Hepatocyte (in vitro differentiated cells): ENCODE results near the gene RRP15. TPM values are rescaled to one million over a fixed set of nuclear protein-coding genes. Genes with fewer than 3 reads are reported as not detected.

ENCODE experiments used
- DNase-seq: peaks from one replicate; pipeline ENCODE4 v3.0.0-alpha.2; 2016; ENCODE audit warnings: low spot score
- H2AFZ ChIP-seq: fragments of 200-600 bp; sonication (generic); 2 replicates; pipeline ENCODE4 v1.6.0; 2016; ENCODE audit warnings: antibody characterized with exemption, mild to moderate bottlenecking
- H3K27ac ChIP-seq: fragments of 200-600 bp; sonication (generic); 2 replicates; pipeline ENCODE4 v1.5.1; 2016; ENCODE audit warnings: mild to moderate bottlenecking
- H3K27me3 ChIP-seq: fragments of 200-600 bp; sonication (generic); 2 replicates; pipeline ENCODE4 v1.6.1; 2016
- H3K36me3 ChIP-seq: fragments of 200-600 bp; sonication (generic); replicated peaks from 2 replicates; pipeline ENCODE4 v1.5.1; 2016; ENCODE audit warnings: low read depth; ENCODE audit not compliant: insufficient read depth
- H3K4me1 ChIP-seq: fragments of 200-600 bp; sonication (generic); 2 replicates; pipeline ENCODE4 v1.5.1; 2016; ENCODE audit warnings: mild to moderate bottlenecking, moderate library complexity; ENCODE audit not compliant: insufficient read depth
- H3K4me2 ChIP-seq: fragments of 200-600 bp; sonication (generic); 2 replicates; pipeline ENCODE4 v1.6.0; 2016
- H3K4me3 ChIP-seq: fragments of 200-600 bp; sonication (generic); 2 replicates; pipeline ENCODE4 v1.5.1; 2016; ENCODE audit warnings: mild to moderate bottlenecking
- H3K79me2 ChIP-seq: fragments of 200-600 bp; sonication (generic); 2 replicates; pipeline ENCODE4 v1.6.0; 2017; ENCODE audit warnings: mild to moderate bottlenecking
- H3K9me2 ChIP-seq: fragments of 200-600 bp; sonication (generic); replicated peaks from 2 replicates; pipeline ENCODE4 v1.6.0; 2017; ENCODE audit warnings: mild to moderate bottlenecking; ENCODE audit not compliant: insufficient read depth
- H3K9me3 ChIP-seq: fragments of 200-600 bp; sonication (generic); 2 replicates; pipeline ENCODE4 v1.5.1; 2016; ENCODE audit warnings: low read depth, mild to moderate bottlenecking
- H4K20me1 ChIP-seq: fragments of 200-600 bp; sonication (generic); 2 replicates; pipeline ENCODE4 v1.6.0; 2016; ENCODE audit warnings: mild to moderate bottlenecking; ENCODE audit not compliant: insufficient read depth, poor library complexity, severe bottlenecking
- CTCF ChIP-seq: fragments of 200-600 bp; sonication (generic); IDR thresholded peaks from 2 replicates; pipeline ENCODE4 v1.5.1; 2016; ENCODE audit warnings: antibody characterized with exemption, mild to moderate bottlenecking; ENCODE audit not compliant: poor library complexity
- EZH2 ChIP-seq: fragments of 200-600 bp; sonication (generic); IDR thresholded peaks from 2 replicates; pipeline ENCODE4 v1.6.1; 2016; ENCODE audit warnings: antibody characterized with exemption, mild to moderate bottlenecking, borderline replicate concordance
- EZH2phosphoT487 ChIP-seq: fragments of 200-600 bp; sonication (generic); IDR thresholded peaks from one replicate; pipeline ENCODE4 v1.6.1; 2018; ENCODE audit warnings: antibody characterized with exemption, mild to moderate bottlenecking, low read depth, moderate library complexity; ENCODE audit not compliant: unreplicated experiment, severe bottlenecking
- WGBS: methylation state at CpG from one replicate; pipeline ENCODE4 v1.1.6; 2016; ENCODE audit warnings: low lambda C conversion rate; ENCODE audit errors: missing lambda C conversion rate; 5-methylcytosine and 5-hydroxymethylcytosine counted together
- polyA plus RNA-seq: library from polyadenylated mRNA; unstranded; fragments of >200 nt; fragmentation: Nextera tagmentation; extraction: Ambion mirVana; gene quantifications from 2 replicates; pipeline ENCODE4 v1.2.1, GENCODE V29; 2016
- total RNA-seq: library from RNA; depleted of rRNA; stranded (reverse); fragments of >200 nt; gene quantifications from 2 replicates; pipeline ENCODE4 v1.2.3, GENCODE V29; 2014

The RRP15 gene
- total and polyA plus RNA-seq, 2 experiments from 2014 or later, result 6.7 to 9.0 TPM

DNA sequence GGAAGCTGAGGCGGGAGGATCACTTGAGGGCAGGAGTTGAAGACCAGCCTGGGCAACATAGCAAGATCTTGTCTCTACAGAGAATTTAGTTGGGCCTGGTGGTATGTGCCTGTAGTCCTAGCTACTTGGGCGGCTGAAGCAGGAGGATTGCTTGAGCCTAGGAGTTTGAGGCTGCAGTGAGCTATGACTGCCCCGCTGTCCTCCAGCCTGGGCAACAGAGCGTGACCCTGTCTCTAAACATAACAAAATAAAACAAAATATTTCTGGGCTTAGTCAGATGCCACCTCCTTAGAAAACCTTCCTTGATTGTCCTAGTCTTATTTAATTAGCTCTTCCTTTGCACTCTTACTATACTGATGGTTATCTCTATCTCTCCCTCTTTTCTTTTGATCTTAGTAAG lies 68.6 kb downstream of the RRP15 start:
- Histone ChIP-seq H3K4me3 (no peak overlapping the region), H3K4me2 (no peak overlapping the region), H3K9me3 (no peaks in the 10 kb centered on the region), H3K9me2 (no peaks in the 10 kb centered on the region), H3K27ac (no peak overlapping the region), H2AFZ (no peak overlapping the region), H4K20me1 (no peaks in the 10 kb centered on the region), H3K36me3 (no peaks in the 10 kb centered on the region), H3K4me1 (peaks cover 4% of the 10 kb centered on the region), H3K79me2 (peaks cover 76% of the 10 kb centered on the region), H3K27me3 (no peaks in the 10 kb centered on the region)
- DNase-seq, result no peak
- no peak for TF ChIP-seq CTCF
- no peak for TF ChIP-seq EZH2phosphoT487
- TF ChIP-seq EZH2, result no peak
- WGBS, result 94% methylated on average over 4 of the region's 4 CpGs

- WGBS, result 59% methylated on average over 4 of the region's 4 CpGs
- Histone ChIP-seq H3K27me3 (no peaks in the 10 kb centered on the region), H3K9me3 (no peaks in the 10 kb centered on the region), H3K9me2 (no peaks in the 10 kb centered on the region), H3K79me2 (peaks cover 70% of the 10 kb centered on the region), H3K4me2 (no peak overlapping the region), H3K27ac (no peak overlapping the region), H3K4me3 (no peak overlapping the region), H4K20me1 (no peaks in the 10 kb centered on the region), H2AFZ (no peak overlapping the region), H3K4me1 (peaks cover 4% of the 10 kb centered on the region), H3K36me3 (no peaks in the 10 kb centered on the region)
- no peak for DNase-seq
- TF ChIP-seq CTCF (no peak), EZH2phosphoT487 (no peak), EZH2 (no peak)
These were observed 70.2 kb downstream of the RRP15 start for GRCh38 chr1:218355278-218355677.

- H3K9me3 ChIP-seq, result no peaks in the 10 kb centered on the region
- H3K79me2 ChIP-seq, result peaks cover 64% of the 10 kb centered on the region
- no peak overlapping the region for H3K4me3 ChIP-seq
- no peaks in the 10 kb centered on the region for H4K20me1 ChIP-seq
- no peaks in the 10 kb centered on the region for H3K36me3 ChIP-seq
- H3K27me3 ChIP-seq, result no peaks in the 10 kb centered on the region
- peak overlapping the region; percentile 36 for H3K27ac ChIP-seq
- TF ChIP-seq EZH2phosphoT487, result no peak
- no peaks in the 10 kb centered on the region for H3K4me1 ChIP-seq
- H3K9me2 ChIP-seq, result no peaks in the 10 kb centered on the region
- H3K4me2 ChIP-seq, result peak overlapping the region; percentile 38
- no peak for DNase-seq
- no peak overlapping the region for H2AFZ ChIP-seq
- WGBS, result 82% methylated on average over 10 of the region's 10 CpGs
These were observed 72.3 kb downstream of the RRP15 start for GRCh38 chr1:218357211-218357892.

GRCh38 chr1:218357893-218358232 lies 72.8 kb downstream of the RRP15 start:
- Histone ChIP-seq H3K79me2 (peaks cover 62% of the 10 kb centered on the region), H3K27ac (peak overlapping the region; percentile 36)
- WGBS, result 40% methylated on average over 3 of the region's 3 CpGs

More at GRCh38 chr1:218357893-218358232, 72.8 kb downstream of the RRP15 start:
- no peaks in the 10 kb centered on the region for H3K9me3 ChIP-seq
- TF ChIP-seq EZH2 (no peak), CTCF (no peak), EZH2phosphoT487 (no peak)
- no peaks in the 10 kb centered on the region for H4K20me1 ChIP-seq
- no peak for DNase-seq
- peak overlapping the region; percentile 38 for H3K4me2 ChIP-seq
- no peaks in the 10 kb centered on the region for H3K36me3 ChIP-seq
- no peaks in the 10 kb centered on the region for H3K27me3 ChIP-seq
- H3K4me3 ChIP-seq, result no peak overlapping the region
- peak overlapping the region; percentile 2 for H2AFZ ChIP-seq
- no peaks in the 10 kb centered on the region for H3K4me1 ChIP-seq
- no peaks in the 10 kb centered on the region for H3K9me2 ChIP-seq
